DMS114 treated with DMSO at 0.1 percent for 48 hours (cell line): ENCODE results near the gene ELFN2.

Source experiments
- DNase-seq: peaks from one replicate; lab custom pipeline; 2025; ENCODE audit not compliant: unreplicated experiment; lab: John Stamatoyannopoulos, UW

The ELFN2 gene

GRCh38 chr22:37387793-37388192 is 39.5 kb downstream of the ELFN2 start:
- DNase-seq, result no peak

GRCh38 chr22:37386441-37386840 is 40.8 kb downstream of the ELFN2 start:
- no peak for DNase-seq

GRCh38 chr22:37384691-37385090 is 42.6 kb downstream of the ELFN2 start:
- DNase-seq, result no peak

- DNase-seq, result no peak
These were observed 43.9 kb downstream of the ELFN2 start for GRCh38 chr22:37383341-37383740.

- DNase-seq, result no peak
These were observed 45.8 kb downstream of the ELFN2 start for GRCh38 chr22:37381489-37381888.

GRCh38 chr22:37379722-37380121 is 47.6 kb downstream of the ELFN2 start:
- no peak for DNase-seq

- no peak for DNase-seq
These were observed 48.2 kb downstream of the ELFN2 start for GRCh38 chr22:37379085-37379484.

GRCh38 chr22:37378642-37379058 is 48.6 kb downstream of the ELFN2 start:
- no peak for DNase-seq

- no peak for DNase-seq
These were observed 49.4 kb downstream of the ELFN2 start for GRCh38 chr22:37377927-37378326.

GRCh38 chr22:37377138-37377537 is 50.1 kb downstream of the ELFN2 start:
- DNase-seq, result no peak

- no peak for DNase-seq
These were observed 50.6 kb downstream of the ELFN2 start for GRCh38 chr22:37376643-37377042.

- DNase-seq, result no peak
These were observed 51.5 kb downstream of the ELFN2 start for GRCh38 chr22:37375801-37376200.

- DNase-seq, result no peak
These were observed 52.7 kb downstream of the ELFN2 start for GRCh38 chr22:37374571-37374970.

GRCh38 chr22:37373451-37373850 is 53.8 kb downstream of the ELFN2 start:
- no peak for DNase-seq

GRCh38 chr22:37371911-37372310 is 55.4 kb downstream of the ELFN2 start:
- no peak for DNase-seq

- no peak for DNase-seq
These were observed 55.8 kb downstream of the ELFN2 start for GRCh38 chr22:37371491-37371890.

GRCh38 chr22:37370306-37370979 is 56.8 kb downstream of the ELFN2 start:
- DNase-seq, result no peak

- DNase-seq, result no peak
These were observed 57.8 kb downstream of the ELFN2 start for GRCh38 chr22:37369483-37369882.

GRCh38 chr22:37368058-37368457 is 59.2 kb downstream of the ELFN2 start:
- DNase-seq, result no peak

GRCh38 chr22:37366601-37367000 is 60.7 kb downstream of the ELFN2 start:
- DNase-seq, result no peak

GRCh38 chr22:37365950-37366349 is 61.3 kb downstream of the ELFN2 start:
- no peak for DNase-seq

GRCh38 chr22:37363261-37363992 is 63.9 kb downstream of the ELFN2 start:
- DNase-seq, result no peak

GRCh38 chr22:37362621-37363020 is 64.7 kb downstream of the ELFN2 start:
- DNase-seq, result no peak
